Uterus (tissue), 4 donors: ENCODE measurements around the gene KIF2A. TPM values are rescaled to one million over a fixed set of nuclear protein-coding genes. Genes with fewer than 3 reads are reported as not detected.

Experiments
- DNase-seq, 2 donors: peaks; one replicate each; pipeline ENCODE4 v3.0.0-alpha.2; 2019 to 2020
- H3K27ac ChIP-seq, 2 donors: fragments of 200-600 bp; sonication (generic); 1 replicate in 1 of 2; 2 replicates in 1 of 2; pipeline ENCODE4 v1.5.1; 2016 to 2018
- H3K27me3 ChIP-seq, 2 donors: fragments of 200-600 bp; sonication (generic); one replicate each; pipeline ENCODE4 v1.5.1; 2018 to 2019; ENCODE audit warnings: control low read depth in 1 of 2
- H3K36me3 ChIP-seq, 2 donors: fragments of 200-600 bp; sonication (generic); one replicate each; pipeline ENCODE4 v1.5.1; 2019; ENCODE audit warnings: control low read depth in 1 of 2
- H3K4me1 ChIP-seq, 2 donors: fragments of 200-600 bp; sonication (generic); one replicate each; pipeline ENCODE4 v1.5.1; 2018 to 2019; ENCODE audit warnings: control low read depth in 1 of 2
- H3K4me3 ChIP-seq, 2 donors: fragments of 200-600 bp; sonication (generic); 1 replicate in 1 of 2; 2 replicates in 1 of 2; pipeline ENCODE4 v1.5.1; 2018 to 2019; ENCODE audit warnings: mild to moderate bottlenecking in 1 of 2
- H3K9me3 ChIP-seq, 2 donors: fragments of 200-600 bp; sonication (generic); one replicate each; pipeline ENCODE4 v1.5.1; 2019; ENCODE audit warnings: control low read depth in 1 of 2
- CTCF ChIP-seq, 4 experiments: fragments of 200-600 bp in 2 of 4; fragments of 450-650 bp in 2 of 4; sonication (generic) in 2 of 4; IDR thresholded peaks; one replicate each; pipeline ENCODE4 v1.5.1; 2016 to 2019; ENCODE audit warnings: antibody characterized with exemption in 4 of 4, mild to moderate bottlenecking in 2 of 4, moderate library complexity in 1 of 4
- POLR2A ChIP-seq, 2 donors: fragments of 450-650 bp; IDR thresholded peaks; one replicate each; pipeline ENCODE4 v1.6.1; 2016; ENCODE audit warnings: antibody characterized with exemption in 2 of 2, mild to moderate bottlenecking in 1 of 2, moderate library complexity in 1 of 2
- intact Hi-C: fragments of 100-400 bp; cut with DNase I; formaldehyde crosslinking; loops from one replicate; pipeline ENCODE4 v1.15.1; 2023; ENCODE audit warnings: low total_unique reads
- total RNA-seq, 4 donors: library from RNA; depleted of rRNA in 3 of 4; stranded (reverse); fragments of >200 nt in 3 of 4; gene quantifications; one replicate each; pipeline versions ENCODE4 v1.1.0 to v1.2.4, GENCODE V29; 2014 to 2023
- donor health status: DM: yes; HTN: yes; CAD: no.

KIF2A gene
- total RNA-seq, 4 donors from 2014 or later: 32.8 to 116 (median 39.4) TPM

GRCh38 chr5:62418462-62419076 lies 112.6 kb downstream of the KIF2A start:
- intact Hi-C loops: no loop called here
- Histone ChIP-seq H3K36me3 (no peaks in the 10 kb centered on the region), H3K4me1 (peaks cover 0 to 1% of the 10 kb centered on the region in 2 donors), H3K4me3 (no peak overlapping the region), H3K9me3 (no peaks in the 10 kb centered on the region), H3K27me3 (no peaks in the 10 kb centered on the region), H3K27ac (no peak overlapping the region)
- TF ChIP-seq POLR2A (IDR thresholded peaks at IDR 0.05): no peak
- TF ChIP-seq CTCF (IDR thresholded peaks at IDR 0.05): no peak
- DNase-seq: no peak

GRCh38 chr5:62419609-62420008 lies 113.6 kb downstream of the KIF2A start:
- no peak overlapping the region for H3K27ac ChIP-seq
- H3K4me1 ChIP-seq: no peaks in the 10 kb centered on the region
- no peak overlapping the region for H3K4me3 ChIP-seq
- no peaks in the 10 kb centered on the region for H3K9me3 ChIP-seq
- DNase-seq: no peak
- TF ChIP-seq POLR2A (IDR thresholded peaks at IDR 0.05) (no peak), CTCF (IDR thresholded peaks at IDR 0.05) (no peak)
- no peaks in the 10 kb centered on the region for H3K27me3 ChIP-seq
- no peaks in the 10 kb centered on the region for H3K36me3 ChIP-seq
- intact Hi-C loops: no loop called here

GRCh38 chr5:62421414-62421813 lies 115.4 kb downstream of the KIF2A start:
- no peaks in the 10 kb centered on the region for H3K9me3 ChIP-seq
- TF ChIP-seq CTCF (IDR thresholded peaks at IDR 0.05): no peak
- no peak for TF ChIP-seq POLR2A (IDR thresholded peaks at IDR 0.05)
- H3K27ac ChIP-seq: no peak overlapping the region
- H3K27me3 ChIP-seq: no peaks in the 10 kb centered on the region
- no peak for DNase-seq
- no peaks in the 10 kb centered on the region for H3K36me3 ChIP-seq
- H3K4me1 ChIP-seq: no peaks in the 10 kb centered on the region
- intact Hi-C loops: no loop called here
- H3K4me3 ChIP-seq: no peak overlapping the region

- intact Hi-C loops: no loop called here
- no peaks in the 10 kb centered on the region for H3K27me3 ChIP-seq
- DNase-seq: no peak
- H3K4me3 ChIP-seq: no peak overlapping the region
- no peak for TF ChIP-seq POLR2A (IDR thresholded peaks at IDR 0.05)
- TF ChIP-seq CTCF (IDR thresholded peaks at IDR 0.05): no peak
- H3K27ac ChIP-seq: no peak overlapping the region
- no peaks in the 10 kb centered on the region for H3K36me3 ChIP-seq
- no peaks in the 10 kb centered on the region for H3K9me3 ChIP-seq
- H3K4me1 ChIP-seq: no peaks in the 10 kb centered on the region
Observed at GRCh38 chr5:62424763-62425162, 118.8 kb downstream of the KIF2A start.

- intact Hi-C loops: no loop called here
- Histone ChIP-seq H3K4me3 (no peak overlapping the region), H3K27me3 (no peaks in the 10 kb centered on the region), H3K9me3 (no peaks in the 10 kb centered on the region), H3K36me3 (no peaks in the 10 kb centered on the region), H3K27ac (peak overlapping the region; percentile 56 to 70), H3K4me1 (peaks cover 0 to 6% of the 10 kb centered on the region in 2 donors)
- peak in 1 of 2 donors; percentile 29 for DNase-seq
- TF ChIP-seq CTCF (IDR thresholded peaks at IDR 0.05): no peak
- TF ChIP-seq POLR2A (IDR thresholded peaks at IDR 0.05): no peak
Observed at GRCh38 chr5:62431735-62432620, 126.0 kb downstream of the KIF2A start.
